WTC11 (cell line): ENCODE data around the gene PLEKHA6. TPM values are rescaled to one million over a fixed set of nuclear protein-coding genes. Genes with fewer than 3 reads are reported as not detected.

Source experiments
- ATAC-seq: fragments of 200-7000 bp; cut with Tn5 transposase; 2 replicates; pipeline ENCODE4 v1.10.0; 2021; ENCODE audit warnings: mild to moderate bottlenecking, moderate library complexity
- CTCF ChIA-PET: fragments of 300-600 bp; sonication (Branson Sonifier 250); formaldehyde crosslinking; loops from one replicate; lab custom pipeline; 2021; ENCODE audit warnings: antibody characterized with exemption; lab: Charles Lee
- POLR2A ChIA-PET: fragments of 350-600 bp; sonication (Branson Sonifier 250); formaldehyde crosslinking; loops from one replicate; lab custom pipeline; 2021; ENCODE audit warnings: antibody characterized with exemption; lab: Charles Lee
- DNase-seq: peaks from one replicate; pipeline ENCODE4 v3.0.0; 2021; ENCODE audit warnings: low spot score
- H3K27ac Mint-ChIP-seq: 2 replicates; pipeline ENCODE4 v1.8.0; 2021; ENCODE audit warnings: mixed read lengths
- H3K27me3 Mint-ChIP-seq: 2 replicates; pipeline ENCODE4 v1.8.0; 2021; ENCODE audit warnings: low read depth, mild to moderate bottlenecking, moderate library complexity, mixed read lengths
- H3K36me3 Mint-ChIP-seq: 2 replicates; pipeline ENCODE4 v1.8.0; 2021; ENCODE audit warnings: mixed read lengths
- H3K4me1 Mint-ChIP-seq: 2 replicates; pipeline ENCODE4 v1.8.0; 2022; ENCODE audit warnings: mixed read lengths
- H3K4me3 Mint-ChIP-seq: 2 replicates; pipeline ENCODE4 v1.8.0; 2021; ENCODE audit warnings: mild to moderate bottlenecking, moderate library complexity, mixed read lengths
- H3K9me3 Mint-ChIP-seq: 2 replicates; pipeline ENCODE4 v1.8.0; 2021; ENCODE audit warnings: mixed read lengths
- ARID4B ChIP-seq: sonication (generic); formaldehyde crosslinking; IDR thresholded peaks from 2 replicates; pipeline ENCODE4 v1.8.0; 2023; ENCODE audit warnings: missing genetic modification reagents, mild to moderate bottlenecking, borderline replicate concordance
- ATF3 ChIP-seq: sonication (generic); formaldehyde crosslinking; conservative IDR thresholded peaks from 2 replicates; pipeline ENCODE4 v1.8.1; 2022; ENCODE audit warnings: mild to moderate bottlenecking, missing genetic modification reagents
- ATF6 ChIP-seq: sonication (generic); formaldehyde crosslinking; IDR thresholded peaks from 2 replicates; pipeline ENCODE4 v1.8.1; 2023; ENCODE audit warnings: mild to moderate bottlenecking, missing genetic modification reagents
- CTCF ChIP-seq: fragments of 200-600 bp; IDR thresholded peaks from 2 replicates; pipeline ENCODE4 v1.8.0; 2022; ENCODE audit warnings: antibody characterized with exemption
- E2F1 ChIP-seq: sonication (generic); formaldehyde crosslinking; IDR thresholded peaks from 2 replicates; pipeline ENCODE4 v1.8.0; 2022; ENCODE audit warnings: mild to moderate bottlenecking, missing genetic modification reagents
- ETV6 ChIP-seq: sonication (generic); formaldehyde crosslinking; IDR thresholded peaks from 2 replicates; pipeline ENCODE4 v1.8.1; 2022; ENCODE audit warnings: mild to moderate bottlenecking, missing genetic modification reagents
- FOXJ3 ChIP-seq: sonication (generic); formaldehyde crosslinking; IDR thresholded peaks from 2 replicates; pipeline ENCODE4 v1.9.0; 2021; ENCODE audit warnings: missing genetic modification reagents, mild to moderate bottlenecking, borderline replicate concordance
- GRHL2 ChIP-seq: fragments of 250-450 bp; sonication (Bioruptor Pico); IDR thresholded peaks from 2 replicates; pipeline ENCODE4 v1.8.0; 2022; ENCODE audit warnings: mild to moderate bottlenecking, moderate library complexity; ENCODE audit not compliant: insufficient replicate concordance, severe bottlenecking
- HMGA2 ChIP-seq: fragments of 250-450 bp; sonication (Bioruptor Pico); IDR thresholded peaks from 2 replicates; pipeline ENCODE4 v1.4.0; 2021; ENCODE audit warnings: mild to moderate bottlenecking, moderate library complexity
- JUN ChIP-seq: sonication (generic); formaldehyde crosslinking; IDR thresholded peaks from 2 replicates; pipeline ENCODE4 v1.8.0; 2023; ENCODE audit warnings: mild to moderate bottlenecking, missing genetic modification reagents
- MXD4 ChIP-seq: fragments of 250-450 bp; sonication (Bioruptor Pico); IDR thresholded peaks from 2 replicates; pipeline ENCODE4 v1.8.0; 2021; ENCODE audit warnings: mild to moderate bottlenecking, moderate library complexity, borderline replicate concordance
- SMAD4 ChIP-seq: sonication (generic); formaldehyde crosslinking; IDR thresholded peaks from 2 replicates; pipeline ENCODE4 v1.8.0; 2022; ENCODE audit warnings: mild to moderate bottlenecking, missing genetic modification reagents
- SOX15 ChIP-seq: fragments of 250-450 bp; sonication (Bioruptor Pico); IDR thresholded peaks from 2 replicates; pipeline ENCODE4 v1.9.0; 2021; ENCODE audit warnings: mild to moderate bottlenecking
- TEAD1 ChIP-seq: sonication (generic); formaldehyde crosslinking; IDR thresholded peaks from 2 replicates; pipeline ENCODE4 v1.8.0; 2022; ENCODE audit warnings: mild to moderate bottlenecking, missing genetic modification reagents
- ZMAT4 ChIP-seq: fragments of 250-450 bp; sonication (Bioruptor Pico); IDR thresholded peaks from 2 replicates; pipeline ENCODE4 v1.9.0; 2021; ENCODE audit warnings: mild to moderate bottlenecking
- ZNF263 ChIP-seq: sonication (generic); formaldehyde crosslinking; IDR thresholded peaks from 2 replicates; pipeline ENCODE4 v1.8.1; 2022; ENCODE audit warnings: low read depth, mild to moderate bottlenecking, moderate library complexity, missing genetic modification reagents
- ZNF281 ChIP-seq: sonication (generic); formaldehyde crosslinking; IDR thresholded peaks from 2 replicates; pipeline ENCODE4 v1.8.0; 2023; ENCODE audit warnings: mild to moderate bottlenecking, missing genetic modification reagents
- ZNF396 ChIP-seq: fragments of 250-450 bp; sonication (Bioruptor Pico); IDR thresholded peaks from 2 replicates; pipeline ENCODE4 v1.8.0; 2021; ENCODE audit warnings: mild to moderate bottlenecking, moderate library complexity, borderline replicate concordance
- ZNF423 ChIP-seq: fragments of 250-450 bp; sonication (Bioruptor Pico); IDR thresholded peaks from 2 replicates; pipeline ENCODE4 v2.1.2; 2022; ENCODE audit warnings: mild to moderate bottlenecking, moderate library complexity
- ZNF425 ChIP-seq: fragments of 250-450 bp; sonication (Bioruptor Pico); conservative IDR thresholded peaks from 2 replicates; pipeline ENCODE4 v1.9.0; 2021; ENCODE audit warnings: mild to moderate bottlenecking
- total RNA-seq: library from RNA; stranded (reverse); gene quantifications from 3 replicates; pipeline ENCODE4 v1.2.3, GENCODE V29; 2021

PLEKHA6 gene
- total RNA-seq, 1 experiment from 2014 or later: 11.6 TPM

GRCh38 chr1:204360314-204360713, 585 bp upstream of the PLEKHA6 start:
- ChIA-PET CTCF (interaction anchor here (0.8 to 8.4 kb wide), 23 partner anchors 9 to 199 kb away, joined by 3 to 118 read pairs (median 10); partner anchors contain the start of gene GOLT1A), POLR2A (interaction anchor here (1.0 kb wide), 1 partner anchor 56 kb away, joined by 3 read pairs; no protein-coding TSS in a partner anchor)
- TF ChIP-seq SOX15 (CRISPR knock-in tag) (no peak), SMAD4 (CRISPR knock-in tag) (no peak), ATF6 (CRISPR knock-in tag) (no peak), ZNF281 (CRISPR knock-in tag) (no peak), GRHL2 (CRISPR knock-in tag) (no peak), ZNF263 (CRISPR knock-in tag) (no peak), ZNF423 (CRISPR knock-in tag) (no peak), TEAD1 (no peak), JUN (CRISPR knock-in tag) (no peak), CTCF (no peak), ETV6 (no peak), HMGA2 (no peak), ZNF396 (CRISPR knock-in tag) (no peak), ATF3 (CRISPR knock-in tag) (no peak), FOXJ3 (CRISPR knock-in tag) (no peak), E2F1 (CRISPR knock-in tag) (no peak)
- ATAC-seq (no peak), DNase-seq (no peak)
- no peaks in the 10 kb centered on the region for H3K36me3 Mint-ChIP-seq
- H3K27ac Mint-ChIP-seq: no peak overlapping the region
- H3K27me3 Mint-ChIP-seq: peaks cover 20% of the 10 kb centered on the region
- H3K4me3 Mint-ChIP-seq: no peak overlapping the region; the same call in 1 of the 2 replicates
- H3K9me3 Mint-ChIP-seq: no peaks in the 10 kb centered on the region
- H3K4me1 Mint-ChIP-seq: peaks cover 34% of the 10 kb centered on the region

- no peaks in the 10 kb centered on the region for H3K36me3 Mint-ChIP-seq
- ChIA-PET CTCF (interaction anchor here (0.6 to 8.4 kb wide), 30 partner anchors 8 to 539 kb away, joined by 3 to 118 read pairs (median 7); partner anchors contain the start of genes GOLT1A and SNRPE), POLR2A (no interaction called here)
- no peaks in the 10 kb centered on the region for H3K9me3 Mint-ChIP-seq
- H3K27me3 Mint-ChIP-seq: peaks cover 20% of the 10 kb centered on the region
- no peak for DNase-seq
- H3K27ac Mint-ChIP-seq: no peak overlapping the region
- peaks cover 34% of the 10 kb centered on the region for H3K4me1 Mint-ChIP-seq
- peak overlapping the region; percentile 24 for H3K4me3 Mint-ChIP-seq
- no peak for ATAC-seq
- TF ChIP-seq ARID4B (CRISPR knock-in tag) (no peak), ATF3 (CRISPR knock-in tag) (no peak), ZNF425 (CRISPR knock-in tag) (no peak), ZMAT4 (CRISPR knock-in tag) (no peak), MXD4 (CRISPR knock-in tag) (no peak)
Measured at GRCh38 chr1:204359131-204359473, 627 bp downstream of the PLEKHA6 start.
